HG03064 (cell line): ENCODE measurements around the gene PTPN2.
"Not testable (repeated sequence)": the region's sequence is repeated elsewhere in the genome, so short reads cannot be mapped to it uniquely, and the experiment has no call there.

Experiments
- ATAC-seq: cut with Tn5 transposase; IDR thresholded peaks from one replicate; pipeline ENCODE4 v1.9.1; 2021; ENCODE audit warnings: low read depth; ENCODE audit not compliant: unreplicated experiment

Gene PTPN2

GRCh38 chr18:12895626-12896025 is 11.6 kb upstream of the PTPN2 start:
- ATAC-seq, result no peak

- no peak for ATAC-seq
Measured at GRCh38 chr18:12895014-12895413, 11.0 kb upstream of the PTPN2 start.

GRCh38 chr18:12891561-12891960 is 7.5 kb upstream of the PTPN2 start:
- ATAC-seq, result no peak

GRCh38 chr18:12890964-12891363 is 6.9 kb upstream of the PTPN2 start:
- no peak for ATAC-seq

- no peak for ATAC-seq
Measured at GRCh38 chr18:12886498-12887126, 2.6 kb upstream of the PTPN2 start.

- no peak for ATAC-seq
Measured at GRCh38 chr18:12885500-12885899, 1.5 kb upstream of the PTPN2 start.

- no peak for ATAC-seq
Measured at GRCh38 chr18:12884406-12885323, 628 bp upstream of the PTPN2 start.

GRCh38 chr18:12883372-12883683 is 709 bp downstream of the PTPN2 start:
- peak; percentile 13 for ATAC-seq

GRCh38 chr18:12882453-12883371 is 1.3 kb downstream of the PTPN2 start:
- ATAC-seq, result no peak

- ATAC-seq, result no peak
Measured at GRCh38 chr18:12880541-12880910, 3.5 kb downstream of the PTPN2 start.

- no peak for ATAC-seq
Measured at GRCh38 chr18:12879840-12880540, 4.0 kb downstream of the PTPN2 start.

- not testable (repeated sequence) for ATAC-seq
Measured at GRCh38 chr18:12874992-12875391, 9.0 kb downstream of the PTPN2 start.

- ATAC-seq, result not testable (repeated sequence)
Measured at GRCh38 chr18:12873961-12874567, 10.0 kb downstream of the PTPN2 start.

- ATAC-seq, result no peak
Measured at GRCh38 chr18:12872408-12872807, 11.6 kb downstream of the PTPN2 start.

GRCh38 chr18:12868576-12868975 is 15.5 kb downstream of the PTPN2 start:
- no peak for ATAC-seq

- no peak for ATAC-seq
Measured at GRCh38 chr18:12867441-12868123, 16.5 kb downstream of the PTPN2 start.

- ATAC-seq, result no peak
Measured at GRCh38 chr18:12863687-12864216, 20.3 kb downstream of the PTPN2 start.

- no peak for ATAC-seq
Measured at GRCh38 chr18:12862874-12863482, 21.1 kb downstream of the PTPN2 start.

GRCh38 chr18:12862467-12862866 is 21.6 kb downstream of the PTPN2 start:
- ATAC-seq, result no peak
